KG1 (cell line): ENCODE data around the gene MTHFD2.
"Not testable (repeated sequence)": the region's sequence is repeated elsewhere in the genome, so short reads cannot be mapped to it uniquely, and the experiment has no call there.

Experiments used
- DNase-seq: peaks from one replicate; lab custom pipeline; 2025; lab: John Stamatoyannopoulos, UW

MTHFD2 gene

GRCh38 chr2:74229865-74230264 lies 31.4 kb downstream of the MTHFD2 start:
- not testable (repeated sequence) for DNase-seq

GRCh38 chr2:74232426-74232825 lies 34.0 kb downstream of the MTHFD2 start:
- no peak for DNase-seq

GRCh38 chr2:74233648-74234047 lies 35.2 kb downstream of the MTHFD2 start:
- DNase-seq = no peak

GRCh38 chr2:74235041-74235440 lies 36.6 kb downstream of the MTHFD2 start:
- no peak for DNase-seq

- DNase-seq = no peak
These were observed 40.5 kb downstream of the MTHFD2 start for GRCh38 chr2:74238879-74239278.

- DNase-seq = no peak
These were observed 40.9 kb downstream of the MTHFD2 start for GRCh38 chr2:74239346-74239745.

GRCh38 chr2:74242354-74243071 lies 44.1 kb downstream of the MTHFD2 start:
- DNase-seq = no peak

- DNase-seq = no peak
These were observed 45.9 kb downstream of the MTHFD2 start for GRCh38 chr2:74244286-74244685.

- no peak for DNase-seq
These were observed 48.2 kb downstream of the MTHFD2 start for GRCh38 chr2:74246496-74247195.

- no peak for DNase-seq
These were observed 51.1 kb downstream of the MTHFD2 start for GRCh38 chr2:74249406-74250122.

GRCh38 chr2:74250189-74250631 lies 51.8 kb downstream of the MTHFD2 start:
- DNase-seq = no peak

- DNase-seq = no peak
These were observed 53.6 kb downstream of the MTHFD2 start for GRCh38 chr2:74252036-74252435.

GRCh38 chr2:74252862-74253261 lies 54.4 kb downstream of the MTHFD2 start:
- DNase-seq = no peak

GRCh38 chr2:74253306-74253970 lies 55.0 kb downstream of the MTHFD2 start:
- DNase-seq = no peak

GRCh38 chr2:74253971-74254310 lies 55.5 kb downstream of the MTHFD2 start:
- DNase-seq = no peak

GRCh38 chr2:74255660-74256213 lies 57.3 kb downstream of the MTHFD2 start:
- DNase-seq = no peak

GRCh38 chr2:74259191-74259590 lies 60.8 kb downstream of the MTHFD2 start:
- no peak for DNase-seq

GRCh38 chr2:74259733-74260132 lies 61.3 kb downstream of the MTHFD2 start:
- DNase-seq = no peak

GRCh38 chr2:74260495-74260894 lies 62.1 kb downstream of the MTHFD2 start:
- DNase-seq = no peak

- no peak for DNase-seq
These were observed 62.9 kb downstream of the MTHFD2 start for GRCh38 chr2:74261204-74261864.

GRCh38 chr2:74262681-74263080 lies 64.3 kb downstream of the MTHFD2 start:
- no peak for DNase-seq

GRCh38 chr2:74264281-74264680 lies 65.9 kb downstream of the MTHFD2 start:
- DNase-seq = no peak
